IPS DF 4.7 (cell line): ENCODE data around the gene CIBAR2.
"Not testable (repeated sequence)": the region's sequence is repeated elsewhere in the genome, so short reads cannot be mapped to it uniquely, and the experiment has no call there.

Experiments
- DNase-seq: peaks from one replicate; pipeline ENCODE4 v3.0.0-alpha.2; 2013; ENCODE audit warnings: low spot score; ENCODE audit errors: extremely low read depth

The CIBAR2 gene

DNA sequence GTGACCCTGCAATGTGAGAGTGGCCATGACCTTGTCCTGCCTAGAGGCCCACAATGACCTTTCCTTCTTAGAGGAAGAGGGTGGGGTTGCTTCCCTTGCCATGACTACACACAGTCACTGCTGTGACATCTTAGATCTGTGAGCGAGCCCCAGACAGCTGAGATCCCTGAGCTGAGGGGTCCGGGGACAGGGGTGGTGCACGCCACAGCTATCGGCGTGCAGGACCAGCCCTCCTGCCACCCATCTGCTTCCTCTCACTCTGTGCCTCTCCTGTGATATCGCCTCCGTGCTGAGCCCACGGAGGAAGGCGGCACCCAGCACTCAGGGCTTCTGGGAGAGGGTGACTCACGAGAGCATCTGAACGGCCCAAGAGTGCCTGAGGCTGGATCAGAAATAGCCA is 49.4 kb downstream of the CIBAR2 start:
- DNase-seq, result no peak

- DNase-seq, result no peak
Observed at GRCh38 chr16:85062323-85062722, 49.9 kb downstream of the CIBAR2 start.

- DNase-seq, result no peak
Observed at GRCh38 chr16:85061566-85061965, 50.7 kb downstream of the CIBAR2 start.

DNA sequence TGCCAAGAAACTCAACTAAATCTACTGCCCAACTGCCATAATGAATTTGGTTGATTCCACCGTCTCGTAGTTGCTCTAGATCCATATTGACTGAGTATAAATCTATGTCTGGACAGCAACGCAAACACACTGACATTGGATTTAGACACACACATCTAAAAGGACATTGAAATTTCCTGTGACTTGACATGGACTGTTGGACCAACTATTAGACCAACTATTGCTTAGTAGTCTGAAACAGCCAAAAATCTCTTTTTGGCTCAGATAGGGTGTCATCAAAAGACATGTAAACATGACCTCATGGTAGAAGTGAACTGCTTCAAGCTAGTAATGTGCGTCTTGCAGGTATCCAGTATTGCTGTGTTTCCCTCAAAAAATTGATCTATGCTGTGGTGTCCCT is 53.4 kb downstream of the CIBAR2 start:
- no peak for DNase-seq

- no peak for DNase-seq
Observed at GRCh38 chr16:85057948-85058347, 54.3 kb downstream of the CIBAR2 start.

GRCh38 chr16:85057212-85057889 is 54.9 kb downstream of the CIBAR2 start:
- no peak for DNase-seq

DNA sequence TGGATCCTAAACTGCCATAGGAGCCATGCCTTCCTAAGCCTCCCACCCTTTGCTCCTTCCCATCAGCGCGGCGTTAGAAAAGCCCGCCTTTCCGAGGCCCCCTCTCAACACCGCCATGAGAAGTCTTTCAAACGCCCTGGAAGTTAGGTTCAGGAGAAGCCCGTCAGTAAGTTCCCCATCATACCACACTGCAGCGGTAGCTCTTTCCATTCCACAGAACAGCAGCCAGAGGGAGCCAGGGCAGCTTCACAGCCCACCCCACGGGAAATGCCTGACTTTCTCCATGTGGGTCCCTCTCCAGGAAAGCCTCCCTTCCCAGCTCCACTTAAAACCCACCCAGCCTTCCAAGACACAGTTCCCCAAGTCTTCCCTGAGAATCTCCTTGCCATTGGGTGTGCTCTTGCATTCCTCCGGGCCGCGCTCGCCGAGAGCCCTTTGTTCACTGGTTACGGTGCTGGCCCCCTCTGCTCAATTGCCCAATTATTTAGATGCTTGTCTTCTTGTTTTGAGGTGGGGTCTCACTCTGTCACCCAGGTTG is 56.0 kb downstream of the CIBAR2 start:
- no peak for DNase-seq

DNA sequence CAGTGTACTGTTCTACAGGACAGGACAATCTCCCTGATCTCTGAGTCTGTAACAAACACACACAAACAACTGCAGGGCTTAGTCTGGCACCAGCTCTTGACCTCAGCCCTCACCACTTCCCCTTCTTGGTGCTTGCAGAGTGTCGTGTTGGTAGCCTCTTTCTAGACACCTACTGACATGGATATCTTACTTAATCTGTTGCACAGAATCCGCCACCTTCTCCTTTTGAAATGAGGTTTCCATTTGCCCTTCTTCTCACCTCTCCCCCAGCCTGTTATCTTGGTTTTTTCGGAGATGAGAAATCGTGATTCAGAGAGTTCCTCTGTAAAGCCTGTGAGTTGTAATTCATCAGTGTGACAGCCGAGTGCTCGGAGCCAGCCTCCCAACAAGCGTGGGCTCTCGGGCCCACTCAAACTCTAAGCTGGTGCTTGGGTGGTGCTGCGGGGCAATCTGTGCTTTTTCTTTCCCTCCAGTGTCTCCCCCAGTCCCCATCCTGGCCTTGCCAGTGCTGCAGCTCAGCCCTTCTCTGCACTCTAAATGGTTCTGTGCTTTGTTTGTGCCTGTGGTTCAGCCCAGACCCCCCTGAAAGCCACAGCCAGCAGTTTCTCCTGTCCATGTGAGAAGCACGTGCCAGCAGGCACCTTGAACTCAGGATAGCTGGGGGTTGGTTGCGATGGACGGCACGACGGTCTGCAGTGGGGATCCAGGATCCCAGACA is 56.6 kb downstream of the CIBAR2 start:
- DNase-seq, result no peak

GRCh38 chr16:85054948-85055492 is 57.3 kb downstream of the CIBAR2 start:
- no peak for DNase-seq

DNA sequence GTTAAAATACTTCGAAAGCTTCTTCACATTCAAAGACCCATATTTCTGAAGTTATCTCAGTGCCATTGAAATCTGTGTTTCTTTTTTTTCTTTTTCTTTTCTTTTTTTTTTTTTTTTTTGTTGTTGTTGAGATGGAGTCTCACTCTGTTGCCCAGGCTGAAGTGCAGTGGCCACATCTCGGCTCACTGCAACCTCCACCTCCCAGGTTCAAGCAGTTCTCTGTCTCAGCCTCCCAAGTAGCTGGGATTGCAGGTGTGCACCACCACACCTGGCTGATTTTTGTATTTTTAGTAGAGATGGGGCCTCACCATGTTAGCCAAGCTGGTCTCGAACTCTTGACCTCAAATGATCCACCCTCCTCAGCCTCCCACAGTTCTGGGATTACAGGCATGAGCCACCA is 58.0 kb downstream of the CIBAR2 start:
- not testable (repeated sequence) for DNase-seq

DNA sequence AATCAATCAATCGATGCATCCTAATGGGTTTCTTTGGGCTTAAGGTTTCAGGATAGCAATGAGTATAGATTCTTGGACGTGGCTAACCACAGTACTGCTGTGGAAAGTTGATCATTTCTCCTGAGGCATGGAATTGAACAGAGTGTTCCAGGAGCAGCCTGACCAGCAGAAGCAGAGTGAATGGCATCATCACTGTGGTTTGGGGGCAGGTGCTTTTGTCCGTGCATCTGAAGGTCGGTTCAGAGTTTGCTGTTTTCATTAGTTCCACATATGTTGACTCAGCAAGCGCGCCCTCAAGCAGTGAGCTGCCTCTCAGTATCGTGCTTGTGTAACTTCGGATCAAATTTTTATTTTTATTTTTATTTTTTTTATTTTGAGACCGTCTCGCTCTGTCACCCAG is 59.7 kb downstream of the CIBAR2 start:
- no peak for DNase-seq

GRCh38 chr16:85051683-85052082 is 60.6 kb downstream of the CIBAR2 start:
- DNase-seq, result no peak

DNA sequence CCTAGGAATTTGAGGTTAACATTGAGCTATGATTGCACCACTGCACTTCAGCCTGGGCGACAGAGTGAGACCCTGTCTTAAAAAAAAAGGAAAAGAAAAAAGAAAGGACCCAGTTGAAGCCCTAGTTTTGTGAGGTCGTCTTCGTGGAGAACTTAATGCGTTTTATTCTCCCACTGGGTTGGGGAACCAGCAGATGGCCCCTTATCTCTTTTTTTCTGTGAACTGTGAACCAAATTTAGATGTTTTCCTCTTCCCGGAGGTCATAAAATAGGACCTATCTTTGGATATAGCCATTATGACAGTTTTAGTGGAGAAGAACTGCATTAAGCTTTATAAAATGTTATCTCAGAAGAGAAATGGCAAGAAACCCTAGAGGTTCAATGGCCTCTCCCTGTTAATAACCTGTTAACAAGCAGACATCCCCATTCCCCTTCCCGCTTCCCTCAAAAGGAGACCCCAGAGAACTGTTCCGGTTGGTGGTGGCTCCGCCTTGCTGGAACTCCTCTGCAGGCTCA is 61.1 kb downstream of the CIBAR2 start:
- no peak for DNase-seq

- DNase-seq, result no peak
Observed at GRCh38 chr16:85049706-85050305, 62.5 kb downstream of the CIBAR2 start.

- no peak for DNase-seq
Observed at GRCh38 chr16:85048921-85049562, 63.2 kb downstream of the CIBAR2 start.
